ENCODE data around the gene RPIA.

GRCh38 chr2:88738271-88738670 is 46.8 kb downstream of the RPIA start:
- no peak for TF ChIP-seq POLR2A (IDR thresholded peaks at IDR 0.05; ENCODE audit: low read depth, low read length)
- no peak for TF ChIP-seq POLR2AphosphoS5 (IDR thresholded peaks at IDR 0.05; ENCODE audit: low read depth, low read length)
- no peak for TF ChIP-seq TAF1 (IDR thresholded peaks at IDR 0.05; ENCODE audit: low read depth, low read length)

Measured in GM12891 (cell line).